K562 (cell line): Measurements from ENCODE around the gene SUSD5. TPM values are rescaled to one million over a fixed set of nuclear protein-coding genes. Genes with fewer than 3 reads are reported as not detected.

ENCODE experiments used
- ATAC-seq: fragments of 200-7000 bp; cut with Tn5 transposase; 3 replicates; pipeline ENCODE4 v1.9.1; 2020; ENCODE audit warnings: moderate library complexity
- BruUV-seq: library from RNA; stranded (reverse); fragments of 400-500 nt; replicated peaks from 2 replicates; lab custom pipeline; 2021; lab: Mats Ljungman, UMichigan
- CTCF ChIA-PET: fragments of 300-600 bp; formaldehyde crosslinking; extraction: SDS; loops from one replicate; lab custom pipeline; 2021; ENCODE audit warnings: low intra/inter-chr PET ratio; lab: Yijun Ruan, JAX
- POLR2A ChIA-PET: fragments of 300-600, 350-650 bp; sonication (Branson Sonifier 250); formaldehyde crosslinking; extraction: SDS; loops from one replicate; lab custom pipeline; 2021; ENCODE audit warnings: antibody characterized with exemption, inconsistent platforms; lab: Yijun Ruan, JAX
- DNase-seq, 4 experiments: peaks; one replicate each; pipeline versions ENCODE4 v3.0.0 to v3.0.0-alpha.2; 2011 to 2018; ENCODE audit warnings: low spot score in 3 of 4, mixed read lengths in 3 of 4; ENCODE audit errors: extremely low read depth in 1 of 4
- FAIRE-seq: peaks from 2 replicates; lab custom pipeline; 2011; peaks lifted over from hg19 to GRCh38; lab: Jason Lieb, UNC
- H2AFZ ChIP-seq: 2 replicates; pipeline ENCODE4 v1.6.0; 2011; ENCODE audit warnings: low read depth, low read length, control low read depth, inconsistent platforms
- H3K27ac ChIP-seq: fragments of 200-600 bp; 3 replicates; pipeline ENCODE4 v1.8.0; 2011; ENCODE audit warnings: low read depth, mild to moderate bottlenecking, control low read depth, inconsistent platforms, low read length, moderate library complexity, mixed read lengths; ENCODE audit errors: extremely low read depth
- H3K27me3 ChIP-seq, 2 experiments: fragments of 300-600 bp in 1 of 2; 2 replicates in 1 of 2; 3 replicates in 1 of 2; pipeline versions ENCODE4 v1.6.0 to v1.8.0; 2011; ENCODE audit warnings: inconsistent platforms in 2 of 2, low read length in 2 of 2, mild to moderate bottlenecking in 1 of 2, mixed read lengths in 1 of 2, moderate library complexity in 1 of 2; ENCODE audit not compliant: control insufficient read depth in 2 of 2, insufficient read depth in 2 of 2
- H3K36me3 ChIP-seq: fragments of 300-600 bp; 3 replicates; pipeline ENCODE4 v1.8.0; 2011; ENCODE audit warnings: mild to moderate bottlenecking, low read length, inconsistent platforms; ENCODE audit not compliant: control insufficient read depth, insufficient read depth
- H3K4me1 ChIP-seq, 2 experiments: fragments of 200-600 bp in 1 of 2; replicated peaks in 1 of 2; 2 replicates in 1 of 2; 3 replicates in 1 of 2; pipeline versions ENCODE4 v1.5.1 to v1.8.0; 2011; ENCODE audit warnings: inconsistent platforms in 2 of 2, low read length in 2 of 2, mild to moderate bottlenecking in 1 of 2, mixed read lengths in 1 of 2, moderate library complexity in 1 of 2; ENCODE audit not compliant: control insufficient read depth in 2 of 2, insufficient read depth in 2 of 2
- H3K4me2 ChIP-seq: 2 replicates; pipeline ENCODE4 v1.6.1; 2011; ENCODE audit warnings: low read length, control low read depth, inconsistent platforms, mixed read lengths; ENCODE audit not compliant: insufficient read depth
- H3K4me3 ChIP-seq: fragments of 200-600 bp; sonication (generic), shearing (Covaris generic); 2 replicates; pipeline ENCODE4 v1.5.1; 2016; ENCODE audit warnings: control low read depth, inconsistent platforms
- H3K79me2 ChIP-seq: fragments of 200-600 bp; 3 replicates; pipeline ENCODE4 v1.8.0; 2011; ENCODE audit warnings: low read length, inconsistent platforms; ENCODE audit not compliant: control insufficient read depth, insufficient read depth
- H3K9ac ChIP-seq, 2 experiments: 2 replicates each; pipeline versions ENCODE4 v1.6.0 to v1.6.1; 2011; ENCODE audit warnings: low read depth in 2 of 2, low read length in 2 of 2, control low read depth in 1 of 2, inconsistent platforms in 1 of 2, mild to moderate bottlenecking in 1 of 2, mixed read lengths in 1 of 2; ENCODE audit not compliant: insufficient read depth in 1 of 2
- H3K9me1 ChIP-seq: one replicate; pipeline ENCODE4 v1.6.0; 2011; ENCODE audit warnings: inconsistent platforms, mild to moderate bottlenecking, low read length, moderate library complexity; ENCODE audit not compliant: control insufficient read depth, insufficient read depth
- H3K9me3 ChIP-seq: replicated peaks from 2 replicates; pipeline ENCODE4 v1.5.1; 2011; ENCODE audit warnings: low read depth, low read length, inconsistent platforms; ENCODE audit not compliant: control insufficient read depth, insufficient read depth
- H4K20me1 ChIP-seq: replicated peaks from 2 replicates; pipeline ENCODE4 v1.6.1; 2011; ENCODE audit warnings: low read length, inconsistent platforms, mixed read lengths; ENCODE audit not compliant: control insufficient read depth, insufficient read depth
- JUNB ChIP-seq: fragments of 450-650 bp; formaldehyde crosslinking; conservative IDR thresholded peaks from 2 replicates; pipeline ENCODE4 v1.4.0; 2020; ENCODE audit warnings: mild to moderate bottlenecking
- KLF1 ChIP-seq: fragments of 450-650 bp; IDR thresholded peaks from 2 replicates; pipeline ENCODE4 v1.6.1; 2016; ENCODE audit warnings: missing genetic modification characterization, missing compliant biosample characterization
- SMAD3 ChIP-seq: fragments of 450-650 bp; formaldehyde crosslinking; conservative IDR thresholded peaks from 2 replicates; pipeline ENCODE4 v1.4.0; 2020; ENCODE audit warnings: mild to moderate bottlenecking
- XRCC4 ChIP-seq: IDR thresholded peaks from one replicate; pipeline ENCODE4 v1.6.1; 2011; ENCODE audit not compliant: insufficient read depth, insufficient read length; ENCODE audit errors: extremely low read depth
- ZNF175 ChIP-seq: fragments of 200-800 bp; sonication (Bioruptor generic); IDR thresholded peaks from 2 replicates; pipeline ENCODE4 v1.6.1; 2016; ENCODE audit warnings: low read depth, mild to moderate bottlenecking, missing genetic modification characterization, missing compliant biosample characterization
- WGBS: fragments of 100-300 bp; shearing (Covaris generic); methylation state at CpG from one replicate; pipeline ENCODE4 v1.1.6; 2016; ENCODE audit warnings: low coverage, mixed read lengths; ENCODE audit not compliant: insufficient coverage; ENCODE audit errors: missing lambda C conversion rate; 5-methylcytosine and 5-hydroxymethylcytosine counted together
- in situ Hi-C: fragments of 300-500 bp; cut with MboI; formaldehyde crosslinking; loops from 4 replicates; pipeline ENCODE4 v1.15.0; 2018; ENCODE audit warnings: inconsistent platforms, mixed read lengths
- intact Hi-C: fragments of 100-400 bp; cut with micrococcal nuclease; formaldehyde crosslinking; loops from 2 replicates; pipeline ENCODE4 v1.14.2; 2022
- polyA plus RNA-seq, 8 experiments: library from polyadenylated mRNA; depleted of rRNA in 4 of 8; stranded (reverse) in 5 of 8; unstranded in 3 of 8; fragments of >200 nt; fragmentation: Nextera tagmentation in 2 of 8; fragmentation: Illumina TruSeq in 1 of 8; extraction: Ambion mirVana in 2 of 8; extraction: Trizol in 1 of 8; gene quantifications; 2 replicates each; pipeline versions ENCODE4 v1.2.1 to v1.2.3, GENCODE V29; 2011 to 2014; ENCODE audit warnings: inconsistent platforms in 1 of 8, missing spikeins in 1 of 8
- total RNA-seq, 7 experiments: library from RNA; depleted of rRNA in 6 of 7; stranded (reverse); fragments of >200 nt in 6 of 7; fragmentation: Illumina TruSeq in 2 of 7; extraction: Trizol in 2 of 7; gene quantifications; 2 replicates each; pipeline versions ENCODE4 v1.2.1 to v1.2.3, GENCODE V29; 2011 to 2021; ENCODE audit warnings: low replicate concordance in 1 of 7
- TF ChIP-seq, protein P1 (sequence below): fragments of 250-450 bp; sonication (Bioruptor Pico); IDR thresholded peaks from 2 replicates; pipeline ENCODE4 v1.5.1; 2021; ENCODE audit warnings: mild to moderate bottlenecking

Gene SUSD5
- total and polyA plus RNA-seq, 9 of the 15 experiments (the other 6 are each of a cell fraction or from before 2014, with no cell fraction given) = not detected

GRCh38 chr3:33181229-33181628, 37.4 kb downstream of the SUSD5 start:
- peaks cover 9 to 10% of the 10 kb centered on the region in 2 experiments; a peak in 4 of 5 replicates for H3K27me3 ChIP-seq
- FAIRE-seq (no peak), DNase-seq (no peak), ATAC-seq (no peak)
- no peaks in the 10 kb centered on the region for H4K20me1 ChIP-seq
- CTCF ChIA-PET = no interaction called here
- no peaks in the 10 kb centered on the region for H3K9me1 ChIP-seq
- no peaks in the 10 kb centered on the region for H3K36me3 ChIP-seq
- no peaks in the 10 kb centered on the region for H3K79me2 ChIP-seq
- BruUV-seq = no TSS peak
- in situ Hi-C loops (no loop called here), intact Hi-C loops (no loop called here)
- no peak overlapping the region for H2AFZ ChIP-seq
- H3K4me1 ChIP-seq = no peaks in the 10 kb centered on the region
- H3K9ac ChIP-seq = no peak overlapping the region
- no peak overlapping the region for H3K4me2 ChIP-seq
- WGBS = 2% methylated on average over 5 of the region's 5 CpGs
- no peak overlapping the region for H3K27ac ChIP-seq
- no peaks in the 10 kb centered on the region for H3K9me3 ChIP-seq
- TF ChIP-seq XRCC4 (no peak), JUNB (CRISPR knock-in tag) (no peak), KLF1 (tag) (no peak), SMAD3 (CRISPR knock-in tag) (no peak), ZNF175 (CRISPR knock-in tag) (no peak)
- TF ChIP-seq, protein P1, sequence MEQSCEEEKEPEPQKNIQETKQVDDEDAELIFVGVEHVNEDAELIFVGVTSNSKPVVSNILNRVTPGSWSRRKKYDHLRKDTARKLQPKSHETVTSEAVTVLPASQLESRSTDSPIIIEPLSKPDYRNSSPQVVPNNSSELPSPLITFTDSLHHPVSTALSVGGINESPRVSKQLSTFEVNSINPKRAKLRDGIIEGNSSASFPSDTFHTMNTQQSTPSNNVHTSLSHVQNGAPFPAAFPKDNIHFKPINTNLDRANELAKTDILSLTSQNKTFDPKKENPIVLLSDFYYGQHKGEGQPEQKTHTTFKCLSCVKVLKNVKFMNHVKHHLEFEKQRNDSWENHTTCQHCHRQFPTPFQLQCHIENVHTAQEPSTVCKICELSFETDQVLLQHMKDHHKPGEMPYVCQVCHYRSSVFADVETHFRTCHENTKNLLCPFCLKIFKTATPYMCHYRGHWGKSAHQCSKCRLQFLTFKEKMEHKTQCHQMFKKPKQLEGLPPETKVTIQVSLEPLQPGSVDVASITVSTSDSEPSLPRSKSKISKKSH (CRISPR knock-in tag) = no peak
- no peak overlapping the region for H3K4me3 ChIP-seq
- POLR2A ChIA-PET = no interaction called here
